GM11168 (cell line): ENCODE measurements around the gene KLK6.

Experiments used
- in situ Hi-C: fragments of 300-500 bp; cut with MboI; formaldehyde crosslinking; loops from one replicate; pipeline ENCODE4 v1.12.0; 2022; ENCODE audit warnings: low sequenced_read_pairs; ENCODE audit not compliant: unreplicated experiment

Gene KLK6

GRCh38 chr19:50969413-50969760 is at the start of gene KLK6:
Gene KLK6 (minus strand): TSS chr19:50969591. CDS start chr19:50968104, 1,487 bp downstream.
- in situ Hi-C loops: no loop called here

GRCh38 chr19:51018745-51019543 is 49.6 kb upstream of the KLK6 start:
- in situ Hi-C loops: no loop called here

- in situ Hi-C loops: no loop called here
Measured at GRCh38 chr19:51016798-51017683, 47.6 kb upstream of the KLK6 start.

- in situ Hi-C loops: no loop called here
Measured at GRCh38 chr19:51015691-51016267, 46.4 kb upstream of the KLK6 start.

GRCh38 chr19:51014242-51014641 is 44.9 kb upstream of the KLK6 start:
- in situ Hi-C loops: no loop called here

GRCh38 chr19:51012661-51013190 is 43.3 kb upstream of the KLK6 start:
- in situ Hi-C loops: no loop called here

GRCh38 chr19:51010066-51010795 is 40.8 kb upstream of the KLK6 start:
- in situ Hi-C loops: no loop called here

- in situ Hi-C loops: no loop called here
Measured at GRCh38 chr19:51009061-51009891, 39.9 kb upstream of the KLK6 start.

- in situ Hi-C loops: no loop called here
Measured at GRCh38 chr19:51007488-51007887, 38.1 kb upstream of the KLK6 start.

GRCh38 chr19:51006406-51006805 is 37.0 kb upstream of the KLK6 start:
- in situ Hi-C loops: no loop called here

- in situ Hi-C loops: no loop called here
Measured at GRCh38 chr19:51005248-51005647, 35.9 kb upstream of the KLK6 start.

GRCh38 chr19:51003316-51003715 is 33.9 kb upstream of the KLK6 start:
- in situ Hi-C loops: no loop called here

- in situ Hi-C loops: no loop called here
Measured at GRCh38 chr19:51002542-51003311, 33.3 kb upstream of the KLK6 start.

GRCh38 chr19:51002089-51002532 is 32.7 kb upstream of the KLK6 start:
- in situ Hi-C loops: no loop called here

- in situ Hi-C loops: no loop called here
Measured at GRCh38 chr19:51001515-51001914, 32.1 kb upstream of the KLK6 start, which contains the start of gene KLK8. Gene KLK8 (minus strand): TSS chr19:51001604. CDS start chr19:51001167, 437 bp downstream.

- in situ Hi-C loops: no loop called here
Measured at GRCh38 chr19:51000981-51001380, 31.6 kb upstream of the KLK6 start.

GRCh38 chr19:51000426-51000825 is 31.0 kb upstream of the KLK6 start:
- in situ Hi-C loops: no loop called here

GRCh38 chr19:50998686-50999085 is 29.3 kb upstream of the KLK6 start:
- in situ Hi-C loops: no loop called here
